Body of pancreas (tissue), 4 donors: ENCODE results near the gene FKBP10.

Experiments
- CTCF ChIP-seq, 7 experiments: fragments of 450-650 bp in 4 of 7; fragments of 200-600 bp in 3 of 7; sonication (generic) in 3 of 7; IDR thresholded peaks; one replicate each; pipeline ENCODE4 v1.5.1; 2016 to 2019; ENCODE audit warnings: antibody characterized with exemption in 7 of 7
- POLR2A ChIP-seq, 3 donors: fragments of 450-650 bp; IDR thresholded peaks; one replicate each; pipeline ENCODE4 v1.6.1; 2016; ENCODE audit warnings: antibody characterized with exemption in 3 of 3, mild to moderate bottlenecking in 2 of 3

- TF ChIP-seq CTCF (IDR thresholded peaks at IDR 0.05) (peak in 1 of 7 experiments; percentile 19), POLR2A (IDR thresholded peaks at IDR 0.05) (no peak)
These were observed 27.0 kb upstream of the FKBP10 start for GRCh38 chr17:41785859-41786226.
